GM10266 (cell line): ENCODE data around the gene MORN5.

Experiments
- DNase-seq: peaks from one replicate; pipeline ENCODE4 v3.0.0; 2012; ENCODE audit errors: extremely low spot score
- TF ChIP-seq, protein P1 (sequence below): IDR thresholded peaks from 2 replicates; pipeline ENCODE4 v1.5.1; 2012; ENCODE audit warnings: mild to moderate bottlenecking, low read depth; ENCODE audit not compliant: control insufficient read depth, insufficient read depth; ENCODE audit errors: missing control alignments

Gene MORN5

DNA sequence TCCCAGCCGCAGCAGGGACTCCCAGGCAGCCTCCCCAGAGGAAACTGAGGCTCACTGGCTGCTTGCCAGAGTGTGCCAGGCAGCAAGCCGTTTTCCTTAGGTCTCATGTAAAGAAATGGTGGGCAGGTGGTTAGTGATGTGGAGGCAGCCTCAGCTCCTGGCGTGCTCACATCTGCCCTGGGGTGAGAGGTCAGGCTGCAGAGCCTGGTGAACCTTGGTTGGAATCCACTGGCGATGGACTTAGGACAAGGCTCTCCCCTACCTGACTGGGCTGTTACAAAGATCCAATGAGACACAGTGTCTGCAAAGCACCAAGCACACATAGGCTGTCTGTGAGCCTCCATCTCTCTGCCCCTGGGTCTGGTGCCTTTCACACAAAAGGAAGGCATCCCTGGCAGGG is 38.2 kb downstream of the MORN5 start:
- DNase-seq: no peak

DNA sequence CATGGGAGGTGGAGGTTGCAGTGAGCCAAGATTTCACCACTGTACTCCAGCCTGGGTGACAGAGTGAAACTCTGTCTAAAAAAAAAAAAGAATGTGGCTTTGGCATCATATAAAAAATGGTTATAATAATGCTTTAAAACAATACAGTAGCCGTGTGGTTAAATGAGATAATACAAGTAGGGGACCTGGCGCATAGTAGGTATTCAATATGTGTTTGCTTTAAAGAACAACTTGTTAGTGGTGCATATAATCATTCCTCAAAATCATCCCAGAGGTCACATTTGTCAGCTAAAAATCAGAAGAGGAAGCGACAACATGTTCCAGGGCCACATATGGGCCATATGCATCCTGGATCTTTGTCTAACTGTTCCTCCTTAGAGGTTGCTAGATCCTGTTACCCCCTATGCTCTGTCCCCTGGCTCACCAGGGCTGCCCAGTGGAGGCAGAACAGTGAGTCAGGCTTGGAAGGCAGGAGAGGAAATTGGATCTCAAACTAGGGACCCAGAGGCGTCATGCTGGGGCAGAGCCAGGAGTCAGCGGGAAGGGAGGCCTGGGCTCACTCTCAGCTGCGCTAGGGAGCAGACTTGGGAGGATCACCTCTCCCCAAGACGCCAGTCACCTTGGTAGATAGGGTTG is 41.4 kb downstream of the MORN5 start:
- no peak for DNase-seq
- TF ChIP-seq, protein P1, sequence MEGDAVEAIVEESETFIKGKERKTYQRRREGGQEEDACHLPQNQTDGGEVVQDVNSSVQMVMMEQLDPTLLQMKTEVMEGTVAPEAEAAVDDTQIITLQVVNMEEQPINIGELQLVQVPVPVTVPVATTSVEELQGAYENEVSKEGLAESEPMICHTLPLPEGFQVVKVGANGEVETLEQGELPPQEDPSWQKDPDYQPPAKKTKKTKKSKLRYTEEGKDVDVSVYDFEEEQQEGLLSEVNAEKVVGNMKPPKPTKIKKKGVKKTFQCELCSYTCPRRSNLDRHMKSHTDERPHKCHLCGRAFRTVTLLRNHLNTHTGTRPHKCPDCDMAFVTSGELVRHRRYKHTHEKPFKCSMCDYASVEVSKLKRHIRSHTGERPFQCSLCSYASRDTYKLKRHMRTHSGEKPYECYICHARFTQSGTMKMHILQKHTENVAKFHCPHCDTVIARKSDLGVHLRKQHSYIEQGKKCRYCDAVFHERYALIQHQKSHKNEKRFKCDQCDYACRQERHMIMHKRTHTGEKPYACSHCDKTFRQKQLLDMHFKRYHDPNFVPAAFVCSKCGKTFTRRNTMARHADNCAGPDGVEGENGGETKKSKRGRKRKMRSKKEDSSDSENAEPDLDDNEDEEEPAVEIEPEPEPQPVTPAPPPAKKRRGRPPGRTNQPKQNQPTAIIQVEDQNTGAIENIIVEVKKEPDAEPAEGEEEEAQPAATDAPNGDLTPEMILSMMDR: no peak

More for the DNA sequence above, 38.2 kb downstream of the MORN5 start:
- TF ChIP-seq, protein P1: no peak

DNA sequence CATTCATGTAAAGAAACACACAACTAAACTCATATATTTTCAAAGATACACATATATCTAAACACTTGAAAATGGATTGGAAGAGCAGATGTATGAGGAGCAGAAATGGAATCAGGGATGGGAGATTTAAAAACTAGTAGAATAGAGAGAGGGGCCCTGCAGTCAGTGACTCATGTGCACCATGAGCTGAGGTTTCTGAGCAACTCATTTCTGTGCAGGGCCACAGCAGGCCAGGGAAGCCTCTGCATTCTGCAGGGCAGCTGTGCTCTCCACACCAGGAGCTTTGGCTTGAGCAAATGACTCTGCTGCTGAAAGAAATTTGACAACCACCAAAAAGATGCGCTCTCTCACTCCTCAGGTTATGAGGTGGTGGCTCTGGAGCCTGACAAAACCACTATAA is 41.9 kb downstream of the MORN5 start:
- TF ChIP-seq, protein P1: no peak
- DNase-seq: no peak

GRCh38 chr9:122202111-122202510 is 42.4 kb downstream of the MORN5 start:
- no peak for DNase-seq

GRCh38 chr9:122204055-122204454 is 44.3 kb downstream of the MORN5 start:
- no peak for DNase-seq
- TF ChIP-seq, protein P1: no peak

More at GRCh38 chr9:122202111-122202510, 42.4 kb downstream of the MORN5 start:
- TF ChIP-seq, protein P1: no peak

DNA sequence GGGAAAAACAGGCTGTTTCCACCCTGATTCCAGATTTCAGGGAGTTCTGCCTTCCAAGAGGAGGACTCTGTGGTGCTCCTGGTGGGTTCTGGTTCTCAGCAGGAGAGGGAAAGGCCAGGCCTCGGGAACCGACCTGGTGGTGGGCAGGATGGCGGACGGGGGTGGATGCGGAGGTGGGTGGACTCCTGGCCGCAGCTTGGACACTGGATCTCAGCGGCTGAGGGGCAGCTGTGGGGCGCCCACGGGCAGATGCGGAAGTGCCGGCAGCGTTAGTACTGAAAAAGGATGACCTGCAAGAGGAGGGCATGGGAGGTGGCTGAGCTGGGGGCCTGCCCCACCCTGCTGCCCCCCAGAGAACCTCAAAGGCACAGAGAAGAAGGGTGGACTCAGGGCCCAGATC is 44.8 kb downstream of the MORN5 start:
- no peak for DNase-seq
- TF ChIP-seq, protein P1: no peak

- TF ChIP-seq, protein P1: no peak
- DNase-seq: no peak
Observed at GRCh38 chr9:122205176-122205575, 45.5 kb downstream of the MORN5 start.
